ENCODE data around the gene UBR3.
"Not testable (repeated sequence)": the region's sequence is repeated elsewhere in the genome, so short reads cannot be mapped to it uniquely, and the experiment has no call there.

UBR3 gene

GRCh38 chr2:169827272-169828140, at the start of gene UBR3:
Gene UBR3 (plus strand): TSS chr2:169827454. CDS start chr2:169827508, 54 bp downstream.
- DNase-seq (ENCODE audit: low spot score) = peak; percentile 96

- DNase-seq (ENCODE audit: low spot score) = no peak
Measured at GRCh38 chr2:169778446-169778845, 48.8 kb upstream of the UBR3 start.

- no peak for DNase-seq (ENCODE audit: low spot score)
Measured at GRCh38 chr2:169781249-169782013, 45.8 kb upstream of the UBR3 start.

- DNase-seq (ENCODE audit: low spot score) = no peak
Measured at GRCh38 chr2:169782513-169782912, 44.7 kb upstream of the UBR3 start.

- no peak for DNase-seq (ENCODE audit: low spot score)
Measured at GRCh38 chr2:169790581-169790980, 36.7 kb upstream of the UBR3 start.

GRCh38 chr2:169795181-169795580, 32.1 kb upstream of the UBR3 start:
- DNase-seq (ENCODE audit: low spot score) = no peak

- DNase-seq (ENCODE audit: low spot score) = no peak
Measured at GRCh38 chr2:169796441-169796840, 30.8 kb upstream of the UBR3 start.

GRCh38 chr2:169797601-169798000, 29.7 kb upstream of the UBR3 start:
- no peak for DNase-seq (ENCODE audit: low spot score)

- DNase-seq (ENCODE audit: low spot score) = no peak
Measured at GRCh38 chr2:169798397-169798717, 28.9 kb upstream of the UBR3 start.

GRCh38 chr2:169798718-169799592, 28.3 kb upstream of the UBR3 start, which contains the start of gene SSB:
Gene SSB (plus strand): TSS chr2:169798871. CDS start chr2:169800961, 2,090 bp downstream.
- DNase-seq (ENCODE audit: low spot score) = peak; percentile 98

GRCh38 chr2:169803480-169803879, 23.8 kb upstream of the UBR3 start:
- no peak for DNase-seq (ENCODE audit: low spot score)

- no peak for DNase-seq (ENCODE audit: low spot score)
Measured at GRCh38 chr2:169806586-169806985, 20.7 kb upstream of the UBR3 start.

- DNase-seq (ENCODE audit: low spot score) = no peak
Measured at GRCh38 chr2:169808221-169808620, 19.0 kb upstream of the UBR3 start.

- no peak for DNase-seq (ENCODE audit: low spot score)
Measured at GRCh38 chr2:169815849-169816248, 11.4 kb upstream of the UBR3 start.

GRCh38 chr2:169816961-169817360, 10.3 kb upstream of the UBR3 start:
- not testable (repeated sequence) for DNase-seq (ENCODE audit: low spot score)

- DNase-seq (ENCODE audit: low spot score) = not testable (repeated sequence)
Measured at GRCh38 chr2:169817369-169817768, 9.9 kb upstream of the UBR3 start.

- DNase-seq (ENCODE audit: low spot score) = no peak
Measured at GRCh38 chr2:169818241-169818640, 9.0 kb upstream of the UBR3 start.

- DNase-seq (ENCODE audit: low spot score) = no peak
Measured at GRCh38 chr2:169819106-169819505, 8.1 kb upstream of the UBR3 start.

- DNase-seq (ENCODE audit: low spot score) = not testable (repeated sequence)
Measured at GRCh38 chr2:169820101-169820500, 7.2 kb upstream of the UBR3 start.

- no peak for DNase-seq (ENCODE audit: low spot score)
Measured at GRCh38 chr2:169822036-169822435, 5.2 kb upstream of the UBR3 start.

- no peak for DNase-seq (ENCODE audit: low spot score)
Measured at GRCh38 chr2:169822785-169823392, 4.4 kb upstream of the UBR3 start.

GRCh38 chr2:169823996-169824372, 3.3 kb upstream of the UBR3 start:
- DNase-seq (ENCODE audit: low spot score) = no peak
